Right lobe of liver (tissue), 4 donors: Measurements from ENCODE around the gene SULT2B1.

Source experiments
- CTCF ChIP-seq, 4 donors: fragments of 200-600 bp in 3 of 4; fragments of 450-650 bp in 1 of 4; IDR thresholded peaks; one replicate each; pipeline versions ENCODE4 v1.5.1 to v1.8.0; 2016 to 2022; ENCODE audit warnings: antibody characterized with exemption in 4 of 4, mild to moderate bottlenecking in 2 of 4
- POLR2A ChIP-seq: fragments of 450-650 bp; IDR thresholded peaks from one replicate; pipeline ENCODE4 v1.6.1; 2017; ENCODE audit warnings: antibody characterized with exemption, mild to moderate bottlenecking
- donor health status: DM: no; HTN: no; CAD: no.
- donor health status: DM: no; HTN: no; CAD: no.
- donor health status: DM: no; HTN: yes; CAD: no.

GRCh38 chr19:48578891-48579290 is 26.9 kb downstream of the SULT2B1 start:
- TF ChIP-seq CTCF (IDR thresholded peaks at IDR 0.05): no peak
- no peak for TF ChIP-seq POLR2A
